Astrocyte of the cerebellum (primary cell): ENCODE results near the gene CMTM8.
"Not testable (repeated sequence)": the region's sequence is repeated elsewhere in the genome, so short reads cannot be mapped to it uniquely, and the experiment has no call there.

Source experiments
- DNase-seq: peaks from one replicate; pipeline ENCODE4 v3.0.0-alpha.2; 2011; ENCODE audit warnings: low read depth
- H3K4me3 ChIP-seq: 2 replicates; pipeline ENCODE4 v1.5.1; 2011; ENCODE audit warnings: mild to moderate bottlenecking, low read depth, low read length, moderate library complexity
- in situ Hi-C: cut with HindIII; loops from 2 replicates; pipeline ENCODE4 v1.10.0; 2017; ENCODE audit warnings: low sequenced_read_pairs
- TF ChIP-seq, protein P1 (sequence below): IDR thresholded peaks from 2 replicates; pipeline ENCODE4 v1.5.1; 2012; ENCODE audit warnings: low read length, low read depth, moderate library complexity, mild to moderate bottlenecking; ENCODE audit errors: missing control alignments

The CMTM8 gene

DNA sequence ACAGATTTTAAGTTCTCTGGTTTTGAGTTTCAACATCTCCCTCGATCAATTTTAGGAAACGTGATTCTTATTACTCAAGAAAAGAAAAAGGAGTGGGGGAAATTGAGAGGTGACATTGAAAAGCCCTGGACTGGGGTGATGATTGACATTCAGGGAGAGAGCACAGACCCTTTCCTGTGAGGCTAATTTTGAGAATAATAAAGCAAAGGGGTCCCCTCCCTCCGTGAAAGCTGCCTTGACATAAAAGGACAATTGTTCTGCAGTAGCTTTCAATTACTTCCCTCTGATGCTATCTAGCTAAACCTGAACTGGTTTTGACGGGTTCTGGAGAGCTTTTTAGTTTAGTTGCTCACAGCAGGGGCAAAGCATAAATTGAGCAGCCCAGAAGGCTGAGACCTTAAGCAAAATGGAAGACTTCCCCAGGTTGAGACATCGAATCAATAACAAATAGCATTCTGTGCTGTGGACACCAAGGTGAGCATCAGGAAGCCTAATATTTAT is 14.4 kb upstream of the CMTM8 start:
- no peak overlapping the region for H3K4me3 ChIP-seq
- TF ChIP-seq, protein P1, sequence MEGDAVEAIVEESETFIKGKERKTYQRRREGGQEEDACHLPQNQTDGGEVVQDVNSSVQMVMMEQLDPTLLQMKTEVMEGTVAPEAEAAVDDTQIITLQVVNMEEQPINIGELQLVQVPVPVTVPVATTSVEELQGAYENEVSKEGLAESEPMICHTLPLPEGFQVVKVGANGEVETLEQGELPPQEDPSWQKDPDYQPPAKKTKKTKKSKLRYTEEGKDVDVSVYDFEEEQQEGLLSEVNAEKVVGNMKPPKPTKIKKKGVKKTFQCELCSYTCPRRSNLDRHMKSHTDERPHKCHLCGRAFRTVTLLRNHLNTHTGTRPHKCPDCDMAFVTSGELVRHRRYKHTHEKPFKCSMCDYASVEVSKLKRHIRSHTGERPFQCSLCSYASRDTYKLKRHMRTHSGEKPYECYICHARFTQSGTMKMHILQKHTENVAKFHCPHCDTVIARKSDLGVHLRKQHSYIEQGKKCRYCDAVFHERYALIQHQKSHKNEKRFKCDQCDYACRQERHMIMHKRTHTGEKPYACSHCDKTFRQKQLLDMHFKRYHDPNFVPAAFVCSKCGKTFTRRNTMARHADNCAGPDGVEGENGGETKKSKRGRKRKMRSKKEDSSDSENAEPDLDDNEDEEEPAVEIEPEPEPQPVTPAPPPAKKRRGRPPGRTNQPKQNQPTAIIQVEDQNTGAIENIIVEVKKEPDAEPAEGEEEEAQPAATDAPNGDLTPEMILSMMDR: no peak
- in situ Hi-C loops: no loop called here
- DNase-seq: no peak

DNA sequence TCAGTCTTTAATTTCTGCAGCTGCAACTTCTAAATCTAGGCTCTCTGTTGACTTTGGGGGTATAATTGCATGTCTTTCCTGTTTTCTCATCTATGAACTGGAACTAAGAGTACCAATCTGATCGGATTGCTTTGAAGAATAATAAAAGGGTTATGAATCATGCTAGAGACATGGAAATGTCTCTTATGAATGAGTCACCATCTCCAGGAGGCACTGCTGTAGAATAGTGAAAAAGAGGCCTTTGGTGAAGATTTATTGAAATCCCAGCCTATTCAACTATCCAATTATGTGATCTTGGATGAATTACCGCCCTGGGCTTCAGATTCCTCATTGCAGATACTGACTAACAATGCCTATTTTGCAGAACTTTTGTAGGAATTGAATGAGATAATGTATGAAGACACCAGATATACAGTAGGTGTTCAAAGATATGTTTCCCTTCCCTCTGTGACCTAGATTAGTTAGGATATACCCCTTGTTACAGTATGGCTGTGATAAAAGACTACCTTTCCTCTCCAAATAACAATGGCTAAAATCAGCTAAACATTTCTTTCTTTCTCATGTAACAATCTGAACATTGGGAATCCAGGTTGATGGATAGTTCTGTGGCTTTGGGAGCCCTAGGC is 11.5 kb upstream of the CMTM8 start:
- no peak overlapping the region for H3K4me3 ChIP-seq
- TF ChIP-seq, protein P1: no peak
- DNase-seq: peak; percentile 39
- in situ Hi-C loops: no loop called here

DNA sequence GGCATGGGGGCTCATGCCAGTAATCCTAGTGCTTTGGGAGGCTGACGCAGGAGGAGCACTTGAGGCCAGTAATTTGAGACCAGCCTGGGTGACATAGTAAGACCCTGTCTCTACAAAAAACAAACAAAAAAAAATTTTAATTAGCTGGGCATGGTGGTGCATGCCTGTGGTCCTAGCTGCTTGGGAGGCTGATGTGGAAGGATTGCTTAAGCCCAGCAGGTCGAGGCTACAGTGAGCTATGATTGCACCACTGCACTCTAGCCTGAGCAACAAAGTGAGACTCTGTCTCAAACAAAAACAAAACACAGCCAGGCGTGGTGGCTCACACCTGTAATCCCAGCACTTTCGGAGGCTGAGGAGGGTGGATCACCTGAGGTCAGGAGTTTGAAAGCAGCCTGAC is 9.7 kb upstream of the CMTM8 start:
- in situ Hi-C loops, DNase-seq, H3K4me3 ChIP-seq: not testable (repeated sequence)

DNA sequence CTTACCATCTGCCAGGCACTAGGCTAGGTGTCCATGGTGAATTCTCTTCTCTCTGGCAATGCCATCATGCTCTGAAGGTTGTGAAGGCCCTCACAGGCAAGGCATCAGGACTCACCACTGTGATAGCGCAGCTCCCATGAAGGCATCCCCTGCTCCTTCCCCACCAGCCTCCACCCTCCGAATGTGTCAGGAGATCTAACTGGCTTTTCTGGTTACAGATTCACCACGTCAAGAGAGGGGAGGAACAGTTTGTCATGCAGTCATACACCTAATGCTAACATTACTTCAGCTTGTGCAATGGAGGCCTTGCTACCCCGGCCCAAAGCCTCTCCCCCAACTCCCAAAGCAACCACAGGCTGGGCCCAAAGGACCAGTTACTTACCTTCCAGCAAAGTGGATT is 8.9 kb upstream of the CMTM8 start:
- TF ChIP-seq, protein P1: no peak
- in situ Hi-C loops: no loop called here
- DNase-seq: no peak
- no peak overlapping the region for H3K4me3 ChIP-seq

DNA sequence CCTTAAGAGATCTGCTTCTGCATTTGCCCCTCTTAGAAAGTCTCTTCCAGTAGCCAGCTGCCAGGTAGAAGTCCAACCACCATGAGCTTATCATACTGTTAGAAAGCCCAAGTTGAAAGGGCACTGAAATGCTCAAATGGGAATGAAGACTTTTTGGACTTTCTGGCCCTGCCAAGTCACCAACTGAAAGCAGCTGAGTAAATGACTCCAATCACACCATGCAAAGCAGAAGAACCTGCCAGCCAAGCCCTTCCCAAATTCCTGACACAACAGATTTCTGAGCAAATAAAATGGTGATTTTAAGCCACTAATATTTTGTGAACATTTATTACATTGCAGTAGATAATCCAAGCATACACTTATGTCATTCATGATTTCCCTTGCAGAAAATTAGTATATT is 2.1 kb upstream of the CMTM8 start:
- DNase-seq: no peak
- TF ChIP-seq, protein P1: no peak
- H3K4me3 ChIP-seq: no peak overlapping the region
- in situ Hi-C loops: loop anchor here (5.0 to 10.0 kb wide), 2 partner anchors 59 to 452 kb away; no protein-coding TSS in a partner anchor

DNA sequence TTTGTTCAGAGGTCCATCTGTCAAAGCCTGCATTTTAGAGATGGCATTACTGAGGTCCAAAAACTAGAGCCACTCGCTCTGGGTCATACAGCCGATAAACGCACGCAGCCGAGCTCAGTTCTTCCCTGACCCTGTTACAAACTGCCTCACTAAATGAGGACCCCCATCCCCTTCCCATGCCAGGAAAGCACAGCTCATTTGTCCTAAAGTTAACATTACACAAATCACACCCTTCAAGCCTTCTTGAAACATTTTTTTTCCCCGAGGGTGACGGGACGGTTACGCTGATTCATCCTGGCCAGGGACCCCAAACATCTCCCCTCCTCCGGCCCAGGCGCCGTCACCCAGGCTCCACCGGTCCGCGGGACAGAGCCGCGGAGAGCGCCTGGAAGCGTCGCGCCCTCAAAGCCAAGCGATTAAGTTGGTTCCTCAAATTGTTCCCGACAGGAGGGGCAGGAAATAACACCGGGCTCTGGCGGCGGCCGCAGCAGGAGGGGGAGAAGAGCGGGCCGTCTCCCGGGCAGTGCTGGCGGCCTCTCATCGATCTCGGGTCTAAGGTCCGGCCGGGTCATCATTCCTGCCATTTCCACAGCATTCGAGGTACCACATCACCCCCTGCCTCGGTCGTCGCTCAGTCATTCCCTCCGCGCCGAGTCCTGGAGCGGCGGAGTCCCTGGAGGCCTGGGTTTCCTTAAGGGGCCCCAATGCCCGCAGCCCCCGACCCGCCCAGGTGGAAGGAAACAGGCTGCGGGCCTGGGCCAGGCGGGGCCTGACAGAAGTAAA is 619 bp upstream of the CMTM8 start:
- no peak for DNase-seq
- TF ChIP-seq, protein P1: no peak
- H3K4me3 ChIP-seq: peak overlapping the region; percentile 68
- in situ Hi-C loops: loop anchor here (5.0 to 10.0 kb wide), 2 partner anchors 61 to 453 kb away; no protein-coding TSS in a partner anchor
